K562 (cell line): ENCODE results near the gene DST.
A peak's percentile ranks its signal among the peaks of the same experiment; 100 is the strongest.

ENCODE experiments used
- BRCA1 ChIP-seq, 2 experiments: fragments of 450-650 bp in 1 of 2; sonication (generic) in 1 of 2; formaldehyde crosslinking in 1 of 2; IDR thresholded peaks; 2 replicates each; pipeline versions ENCODE4 v1.5.0 to v1.6.1; 2017 to 2020; ENCODE audit warnings: mild to moderate bottlenecking in 1 of 2, missing genetic modification reagents in 1 of 2
- L3MBTL2 ChIP-seq: fragments of 450-650 bp; IDR thresholded peaks from 2 replicates; pipeline ENCODE4 v1.6.1; 2016; ENCODE audit warnings: mild to moderate bottlenecking, moderate library complexity
- NCOA4 ChIP-seq: fragments of 450-650 bp; IDR thresholded peaks from 2 replicates; pipeline ENCODE4 v1.6.1; 2018; ENCODE audit warnings: mild to moderate bottlenecking; ENCODE audit not compliant: partially characterized antibody
- NRF1 ChIP-seq, 2 experiments: fragments of 450-650 bp; IDR thresholded peaks in 1 of 2; conservative IDR thresholded peaks in 1 of 2; 2 replicates each; pipeline ENCODE4 v1.6.1; 2014; ENCODE audit warnings: mild to moderate bottlenecking in 2 of 2
- POLR2A ChIP-seq: fragments of 450-650 bp; conservative IDR thresholded peaks from 2 replicates; pipeline ENCODE4 v1.6.1; 2016
- RFX1 ChIP-seq: fragments of 450-650 bp; IDR thresholded peaks from 2 replicates; pipeline ENCODE4 v1.6.1; 2016; ENCODE audit warnings: mild to moderate bottlenecking, moderate library complexity
- SMAD2 ChIP-seq: fragments of 150-350 bp; IDR thresholded peaks from 2 replicates; pipeline ENCODE4 v1.6.1; 2014; ENCODE audit warnings: low read depth, mild to moderate bottlenecking, low read length
- TARDBP ChIP-seq: fragments of 450-650 bp; IDR thresholded peaks from 2 replicates; pipeline ENCODE4 v1.6.1; 2016
- ZNF830 ChIP-seq: fragments of 250-450 bp; sonication (Bioruptor Pico); IDR thresholded peaks from 2 replicates; pipeline ENCODE4 v1.5.0; 2021; ENCODE audit warnings: mild to moderate bottlenecking
- TF ChIP-seq, protein P1 (sequence below): fragments of 450-650 bp; IDR thresholded peaks from 2 replicates; pipeline ENCODE4 v1.6.1; 2017; ENCODE audit warnings: antibody characterized with exemption
- TF ChIP-seq, protein P2 (sequence below), 3 experiments: IDR thresholded peaks in 2 of 3; conservative IDR thresholded peaks in 1 of 3; 2 replicates each; pipeline ENCODE4 v1.5.1; 2011 to 2012; ENCODE audit warnings: low read length in 3 of 3, mild to moderate bottlenecking in 3 of 3, control low read depth in 2 of 3, improper control_type of control experiment in 1 of 3, inconsistent platforms in 1 of 3, low read depth in 1 of 3, mixed read lengths in 1 of 3, moderate library complexity in 1 of 3; ENCODE audit not compliant: insufficient read depth in 2 of 3
- TF ChIP-seq, protein P3 (sequence below): sonication (generic); formaldehyde crosslinking; IDR thresholded peaks from 2 replicates; pipeline ENCODE4 v1.8.1; 2022; ENCODE audit warnings: missing genetic modification reagents
- TF ChIP-seq, protein P4 (sequence below): sonication (generic); formaldehyde crosslinking; IDR thresholded peaks from 2 replicates; pipeline ENCODE4 v1.9.0; 2022; ENCODE audit warnings: mild to moderate bottlenecking, missing genetic modification reagents
- TF ChIP-seq, protein P5 (sequence below): sonication (generic); formaldehyde crosslinking; IDR thresholded peaks from 2 replicates; pipeline ENCODE4 v1.8.0; 2023; ENCODE audit warnings: mild to moderate bottlenecking, missing genetic modification reagents

DNA sequence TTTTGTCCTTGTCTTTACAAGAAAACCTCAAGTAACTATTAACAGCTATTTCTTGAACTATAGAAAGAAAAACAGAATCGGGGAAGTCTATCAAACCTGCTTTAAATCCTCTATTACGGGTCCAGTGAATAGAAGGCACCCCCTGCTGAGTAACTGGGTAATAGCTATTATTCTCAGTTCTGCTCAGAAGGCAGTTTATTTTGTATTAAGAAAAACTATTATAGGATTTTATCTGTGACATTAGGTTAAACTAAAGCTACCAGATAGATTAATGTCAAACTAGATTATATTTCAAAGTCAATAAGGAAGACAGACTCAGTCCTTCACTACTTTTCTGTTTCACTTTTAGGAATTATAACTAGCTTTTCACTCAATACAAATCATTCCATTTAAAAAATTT lies 93.7 kb downstream of the DST start:
- TF ChIP-seq BRCA1 (IDR thresholded peaks at IDR 0.05) (no peak), BRCA1 (CRISPR knock-in tag; IDR thresholded peaks at IDR 0.05) (no peak), RFX1 (no peak), L3MBTL2 (no peak), NRF1 (conservative IDR thresholded peaks at IDR 0.05 in 1 of 2, IDR thresholded peaks at IDR 0.05 in 1 of 2) (no peak), SMAD2 (no peak), NCOA4 (no peak), POLR2A (no peak), TARDBP (no peak), ZNF830 (CRISPR knock-in tag) (no peak)
- TF ChIP-seq, protein P1, sequence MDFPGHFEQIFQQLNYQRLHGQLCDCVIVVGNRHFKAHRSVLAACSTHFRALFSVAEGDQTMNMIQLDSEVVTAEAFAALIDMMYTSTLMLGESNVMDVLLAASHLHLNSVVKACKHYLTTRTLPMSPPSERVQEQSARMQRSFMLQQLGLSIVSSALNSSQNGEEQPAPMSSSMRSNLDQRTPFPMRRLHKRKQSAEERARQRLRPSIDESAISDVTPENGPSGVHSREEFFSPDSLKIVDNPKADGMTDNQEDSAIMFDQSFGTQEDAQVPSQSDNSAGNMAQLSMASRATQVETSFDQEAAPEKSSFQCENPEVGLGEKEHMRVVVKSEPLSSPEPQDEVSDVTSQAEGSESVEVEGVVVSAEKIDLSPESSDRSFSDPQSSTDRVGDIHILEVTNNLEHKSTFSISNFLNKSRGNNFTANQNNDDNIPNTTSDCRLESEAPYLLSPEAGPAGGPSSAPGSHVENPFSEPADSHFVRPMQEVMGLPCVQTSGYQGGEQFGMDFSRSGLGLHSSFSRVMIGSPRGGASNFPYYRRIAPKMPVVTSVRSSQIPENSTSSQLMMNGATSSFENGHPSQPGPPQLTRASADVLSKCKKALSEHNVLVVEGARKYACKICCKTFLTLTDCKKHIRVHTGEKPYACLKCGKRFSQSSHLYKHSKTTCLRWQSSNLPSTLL: no peak
- TF ChIP-seq, protein P2, sequence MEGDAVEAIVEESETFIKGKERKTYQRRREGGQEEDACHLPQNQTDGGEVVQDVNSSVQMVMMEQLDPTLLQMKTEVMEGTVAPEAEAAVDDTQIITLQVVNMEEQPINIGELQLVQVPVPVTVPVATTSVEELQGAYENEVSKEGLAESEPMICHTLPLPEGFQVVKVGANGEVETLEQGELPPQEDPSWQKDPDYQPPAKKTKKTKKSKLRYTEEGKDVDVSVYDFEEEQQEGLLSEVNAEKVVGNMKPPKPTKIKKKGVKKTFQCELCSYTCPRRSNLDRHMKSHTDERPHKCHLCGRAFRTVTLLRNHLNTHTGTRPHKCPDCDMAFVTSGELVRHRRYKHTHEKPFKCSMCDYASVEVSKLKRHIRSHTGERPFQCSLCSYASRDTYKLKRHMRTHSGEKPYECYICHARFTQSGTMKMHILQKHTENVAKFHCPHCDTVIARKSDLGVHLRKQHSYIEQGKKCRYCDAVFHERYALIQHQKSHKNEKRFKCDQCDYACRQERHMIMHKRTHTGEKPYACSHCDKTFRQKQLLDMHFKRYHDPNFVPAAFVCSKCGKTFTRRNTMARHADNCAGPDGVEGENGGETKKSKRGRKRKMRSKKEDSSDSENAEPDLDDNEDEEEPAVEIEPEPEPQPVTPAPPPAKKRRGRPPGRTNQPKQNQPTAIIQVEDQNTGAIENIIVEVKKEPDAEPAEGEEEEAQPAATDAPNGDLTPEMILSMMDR (IDR thresholded peaks at IDR 0.05 in 2 of 3, conservative IDR thresholded peaks at IDR 0.05 in 1 of 3; ENCODE audit: insufficient read depth in 2 of 3, low read depth in 1 of 3, low read length in 3 of 3): peak in 2 of 3 experiments; percentile 29 to 60; a peak in 3 of 6 replicates
- TF ChIP-seq, protein P3, sequence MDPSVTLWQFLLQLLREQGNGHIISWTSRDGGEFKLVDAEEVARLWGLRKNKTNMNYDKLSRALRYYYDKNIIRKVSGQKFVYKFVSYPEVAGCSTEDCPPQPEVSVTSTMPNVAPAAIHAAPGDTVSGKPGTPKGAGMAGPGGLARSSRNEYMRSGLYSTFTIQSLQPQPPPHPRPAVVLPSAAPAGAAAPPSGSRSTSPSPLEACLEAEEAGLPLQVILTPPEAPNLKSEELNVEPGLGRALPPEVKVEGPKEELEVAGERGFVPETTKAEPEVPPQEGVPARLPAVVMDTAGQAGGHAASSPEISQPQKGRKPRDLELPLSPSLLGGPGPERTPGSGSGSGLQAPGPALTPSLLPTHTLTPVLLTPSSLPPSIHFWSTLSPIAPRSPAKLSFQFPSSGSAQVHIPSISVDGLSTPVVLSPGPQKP (CRISPR knock-in tag): no peak
- TF ChIP-seq, protein P4, sequence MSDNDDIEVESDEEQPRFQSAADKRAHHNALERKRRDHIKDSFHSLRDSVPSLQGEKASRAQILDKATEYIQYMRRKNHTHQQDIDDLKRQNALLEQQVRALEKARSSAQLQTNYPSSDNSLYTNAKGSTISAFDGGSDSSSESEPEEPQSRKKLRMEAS (CRISPR knock-in tag): no peak
- TF ChIP-seq, protein P5, sequence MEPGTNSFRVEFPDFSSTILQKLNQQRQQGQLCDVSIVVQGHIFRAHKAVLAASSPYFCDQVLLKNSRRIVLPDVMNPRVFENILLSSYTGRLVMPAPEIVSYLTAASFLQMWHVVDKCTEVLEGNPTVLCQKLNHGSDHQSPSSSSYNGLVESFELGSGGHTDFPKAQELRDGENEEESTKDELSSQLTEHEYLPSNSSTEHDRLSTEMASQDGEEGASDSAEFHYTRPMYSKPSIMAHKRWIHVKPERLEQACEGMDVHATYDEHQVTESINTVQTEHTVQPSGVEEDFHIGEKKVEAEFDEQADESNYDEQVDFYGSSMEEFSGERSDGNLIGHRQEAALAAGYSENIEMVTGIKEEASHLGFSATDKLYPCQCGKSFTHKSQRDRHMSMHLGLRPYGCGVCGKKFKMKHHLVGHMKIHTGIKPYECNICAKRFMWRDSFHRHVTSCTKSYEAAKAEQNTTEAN (CRISPR knock-in tag): no peak
